ENCODE results near the gene GLYATL1.
A peak's percentile ranks its signal among the peaks of the same experiment; 100 is the strongest.

The GLYATL1 gene, protein sequence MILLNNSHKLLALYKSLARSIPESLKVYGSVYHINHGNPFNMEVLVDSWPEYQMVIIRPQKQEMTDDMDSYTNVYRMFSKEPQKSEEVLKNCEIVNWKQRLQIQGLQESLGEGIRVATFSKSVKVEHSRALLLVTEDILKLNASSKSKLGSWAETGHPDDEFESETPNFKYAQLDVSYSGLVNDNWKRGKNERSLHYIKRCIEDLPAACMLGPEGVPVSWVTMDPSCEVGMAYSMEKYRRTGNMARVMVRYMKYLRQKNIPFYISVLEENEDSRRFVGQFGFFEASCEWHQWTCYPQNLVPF

DNA sequence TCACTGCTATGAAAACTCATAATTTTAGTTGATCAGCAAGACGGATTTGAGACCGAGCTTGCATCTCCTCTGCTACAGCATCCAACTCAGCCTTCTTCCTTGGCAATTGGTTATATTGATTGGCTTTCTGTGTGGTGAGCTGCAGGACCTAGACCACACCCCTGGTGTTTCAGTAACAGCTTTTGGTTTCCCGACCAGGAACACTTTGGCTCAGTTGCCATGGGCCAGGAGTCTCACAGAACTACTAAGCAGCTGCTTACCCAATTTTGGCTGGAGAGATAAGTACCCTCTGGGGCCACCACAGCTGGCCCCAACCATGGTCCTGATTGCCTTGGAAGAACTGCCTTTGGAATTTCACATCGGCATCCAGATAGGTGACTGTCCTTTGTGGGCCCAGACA is at the start of gene GLYATL1:
Gene GLYATL1 (plus strand): TSS at position 212 of the 400 bp plus-strand sequence. CDS start 7,600 bp downstream, outside the sequence.
- DNase-seq, result no peak

DNA sequence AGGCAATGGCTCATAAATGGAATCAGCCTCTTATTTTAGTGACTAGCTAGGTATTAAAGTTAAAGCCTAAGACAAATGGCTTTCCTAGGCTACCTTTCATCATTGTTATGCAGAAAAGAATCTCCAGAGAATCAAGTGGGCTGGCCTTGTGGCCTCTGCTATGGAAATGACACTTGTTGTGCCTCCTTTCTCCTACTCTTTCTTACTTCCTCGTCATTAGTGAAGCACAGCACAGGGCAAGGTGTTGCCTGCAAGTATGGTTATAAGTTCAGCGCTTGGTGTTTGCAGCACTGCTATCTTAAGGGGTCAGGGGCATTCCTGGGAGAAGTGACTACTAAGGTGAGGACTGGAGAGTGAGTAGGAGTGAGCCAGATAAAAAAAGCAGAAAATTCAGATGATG is 45.4 kb upstream of the GLYATL1 start:
- no peak for DNase-seq

DNA sequence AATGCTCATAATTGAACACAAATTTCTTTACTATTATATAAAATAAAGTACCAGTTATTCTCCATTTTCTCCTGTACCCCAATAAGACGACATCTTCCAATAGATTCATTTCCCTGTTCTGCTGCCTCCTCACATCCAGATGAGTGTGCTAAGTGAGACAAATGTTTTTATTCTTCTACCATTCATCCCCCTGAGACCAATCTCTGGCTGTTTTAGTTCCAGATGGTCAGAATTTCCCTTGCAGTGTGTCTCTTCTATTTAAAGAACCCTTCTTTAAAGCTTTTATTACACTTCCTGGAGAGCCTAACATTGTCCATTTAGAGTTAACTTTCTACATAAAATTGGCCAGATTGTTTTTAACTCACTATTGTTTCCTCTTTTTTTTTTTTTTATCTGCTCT is 41.2 kb upstream of the GLYATL1 start:
- DNase-seq, result no peak

DNA sequence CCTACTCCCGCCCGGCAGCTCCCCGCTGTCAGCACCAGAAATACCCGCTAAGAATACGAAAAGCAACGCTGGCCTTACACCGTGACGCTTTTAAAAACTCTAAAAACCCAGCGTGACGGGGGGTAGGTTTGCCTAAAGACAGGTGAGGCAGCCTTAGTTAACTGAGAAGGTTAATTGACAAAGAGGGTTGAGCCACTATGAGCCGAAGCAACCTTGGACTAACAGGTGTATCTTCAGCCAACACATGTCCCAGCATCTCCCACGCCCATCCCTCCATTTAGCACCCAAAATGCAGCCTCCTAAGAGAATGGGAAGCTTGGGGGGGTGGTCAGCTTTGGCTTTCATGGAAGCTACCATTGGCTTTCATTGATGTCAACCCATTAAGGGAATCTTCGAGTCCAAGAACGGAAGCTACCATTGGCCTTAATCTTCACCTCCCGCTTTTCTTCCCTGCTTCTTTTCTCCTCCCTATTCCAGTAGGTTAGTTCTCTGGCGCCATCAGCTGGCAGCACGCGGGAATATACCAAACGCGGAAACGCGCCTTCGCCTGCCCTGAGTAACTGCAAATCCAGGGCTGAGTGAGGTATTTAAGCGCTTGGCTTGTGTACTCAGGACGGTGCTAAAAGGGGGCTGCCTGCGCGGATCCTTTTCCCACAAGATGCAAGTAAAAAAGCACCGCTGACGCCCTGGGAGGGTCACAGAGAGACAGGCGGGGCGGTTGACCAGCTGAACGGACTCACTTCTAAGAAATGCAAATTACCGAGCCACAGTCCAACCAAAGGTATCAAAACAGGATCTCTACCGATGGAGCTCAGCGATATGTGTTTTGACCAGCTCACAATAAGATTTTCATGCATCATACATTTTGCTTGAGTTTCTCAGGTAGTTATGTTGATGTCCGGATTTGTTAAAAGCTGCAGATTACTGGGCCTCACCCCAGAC is 38.5 kb upstream of the GLYATL1 start:
- no peak for DNase-seq

DNA sequence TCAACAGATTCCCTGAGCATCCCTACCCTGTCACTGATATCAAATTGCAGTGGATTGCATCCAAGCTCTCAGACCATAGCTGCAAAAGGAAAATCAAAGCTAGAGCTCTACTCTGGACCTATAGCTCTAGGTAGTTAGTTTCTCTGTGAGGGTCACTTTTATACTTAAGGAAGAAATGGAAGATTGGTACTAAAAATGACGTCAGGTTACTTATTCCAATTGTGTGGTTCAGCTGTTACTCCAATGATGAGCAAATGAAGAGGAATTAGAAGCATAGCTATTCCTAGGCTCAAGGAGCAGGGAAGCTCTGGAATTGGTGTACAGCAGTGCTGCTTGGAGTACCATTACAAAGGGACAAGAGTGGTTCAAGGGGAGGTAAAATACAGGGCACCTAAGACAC is 36.4 kb upstream of the GLYATL1 start:
- no peak for DNase-seq

DNA sequence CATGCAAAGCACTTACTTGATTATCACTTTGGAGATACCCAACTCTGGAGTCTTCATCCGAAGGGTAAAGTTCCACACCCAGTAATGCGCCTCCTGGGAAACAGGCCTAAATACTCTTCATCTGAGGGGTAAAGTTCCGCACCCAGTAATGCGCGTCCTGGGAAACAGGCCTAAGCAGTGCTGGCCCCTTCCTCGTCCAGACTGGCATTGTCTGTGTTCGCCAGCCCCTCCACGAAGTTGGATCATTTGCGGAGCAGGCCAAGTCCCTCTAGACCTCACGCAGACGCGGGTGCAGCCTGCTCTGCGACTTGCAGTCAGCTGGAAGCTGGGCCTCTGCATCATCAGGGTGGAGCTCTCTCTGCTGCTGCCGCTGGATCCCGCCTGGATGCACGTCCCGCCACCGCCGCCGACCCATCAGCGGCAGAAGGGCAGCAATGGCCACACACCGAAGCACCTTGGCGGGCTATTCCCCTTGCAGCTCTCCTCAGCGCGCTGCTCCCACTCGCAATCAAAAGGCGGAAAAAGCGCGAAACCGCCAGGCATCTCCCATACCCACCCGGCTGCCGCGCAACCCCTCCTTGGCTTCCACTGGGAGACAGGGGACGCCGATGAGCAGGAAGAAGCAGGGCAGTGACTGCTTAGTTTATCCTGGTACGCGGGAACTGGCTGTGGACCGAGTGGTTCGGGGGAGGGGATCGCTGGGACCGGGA is 34.1 kb upstream of the GLYATL1 start:
- no peak for DNase-seq

DNA sequence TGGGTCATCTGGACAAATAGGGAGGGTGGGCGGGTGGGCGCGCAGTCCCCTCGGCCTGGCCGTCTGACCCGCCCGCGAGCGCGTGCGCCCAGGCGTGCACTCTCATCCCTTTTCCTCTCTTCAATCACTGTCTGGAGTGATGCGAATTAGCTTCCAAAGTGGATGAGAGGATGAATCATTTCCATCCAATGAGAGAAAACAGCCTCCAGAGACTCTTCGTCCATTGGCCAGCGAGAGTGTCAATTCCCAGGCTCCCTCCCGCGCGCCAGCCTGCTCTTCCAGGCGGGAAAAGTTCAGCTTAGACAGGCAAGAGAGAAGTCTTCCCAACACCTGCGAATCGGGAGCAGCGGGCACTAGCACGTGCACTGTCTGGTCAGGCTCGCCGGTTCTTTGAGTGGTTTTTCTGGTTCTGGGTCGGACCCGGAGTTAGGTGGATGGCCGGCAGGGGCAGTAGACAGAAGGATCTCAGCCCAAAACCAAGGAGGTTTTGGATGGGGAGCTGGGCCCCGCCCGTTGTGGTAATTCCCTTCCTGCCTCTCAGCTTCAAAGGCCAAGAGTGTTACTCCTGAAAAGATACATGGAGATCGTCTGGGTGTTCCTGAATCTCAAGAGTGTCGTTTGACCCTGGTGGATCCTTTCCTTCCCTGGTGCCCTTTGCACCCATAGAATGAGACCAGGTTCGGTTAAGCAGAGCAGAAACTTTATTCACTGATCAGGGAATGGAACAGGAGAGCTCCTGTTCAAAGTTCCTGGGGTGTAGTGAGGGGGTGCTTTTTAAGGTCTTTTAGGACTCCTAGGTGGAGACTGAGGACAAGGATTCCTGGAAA is 33.4 kb upstream of the GLYATL1 start:
- DNase-seq, result peak; percentile 12

DNA sequence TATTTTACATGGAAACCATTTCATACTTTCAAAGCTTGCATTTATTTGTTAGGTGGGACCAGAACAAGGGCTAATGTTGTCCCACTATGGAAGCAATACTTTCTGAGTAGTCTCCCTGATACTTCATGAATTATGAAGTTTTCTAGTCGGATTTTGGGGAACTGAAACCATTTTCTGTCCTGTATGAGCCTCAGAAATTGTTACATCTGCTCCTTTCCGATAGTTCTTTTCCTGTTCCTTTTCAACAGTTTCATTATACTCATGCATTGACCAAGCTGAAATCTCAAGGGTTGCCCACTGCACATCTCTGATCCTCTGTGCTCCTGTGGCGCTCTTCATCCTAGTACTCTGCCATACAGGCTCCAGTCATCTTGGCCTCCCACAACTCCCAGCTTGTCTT is 31.5 kb upstream of the GLYATL1 start:
- no peak for DNase-seq

DNA sequence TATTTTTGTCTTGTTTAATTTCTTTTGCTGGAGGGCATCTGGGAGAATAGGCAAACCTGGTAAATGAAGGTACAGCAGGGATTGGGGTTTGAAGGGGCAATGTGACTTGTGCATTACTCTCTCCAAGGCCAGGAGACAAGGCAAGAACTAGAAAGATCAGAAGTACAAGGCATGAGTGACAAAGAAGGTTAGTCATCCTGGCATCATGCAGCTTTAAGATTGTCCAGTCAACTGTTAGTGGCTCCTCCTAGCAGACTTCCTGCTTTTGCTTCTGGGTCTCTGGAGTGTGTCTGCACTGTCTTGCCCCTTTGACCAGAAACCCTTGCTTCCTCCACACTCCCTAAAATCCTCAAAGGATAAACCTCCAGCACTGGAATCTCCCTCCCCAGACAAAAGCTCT is 27.2 kb upstream of the GLYATL1 start:
- DNase-seq, result no peak

DNA sequence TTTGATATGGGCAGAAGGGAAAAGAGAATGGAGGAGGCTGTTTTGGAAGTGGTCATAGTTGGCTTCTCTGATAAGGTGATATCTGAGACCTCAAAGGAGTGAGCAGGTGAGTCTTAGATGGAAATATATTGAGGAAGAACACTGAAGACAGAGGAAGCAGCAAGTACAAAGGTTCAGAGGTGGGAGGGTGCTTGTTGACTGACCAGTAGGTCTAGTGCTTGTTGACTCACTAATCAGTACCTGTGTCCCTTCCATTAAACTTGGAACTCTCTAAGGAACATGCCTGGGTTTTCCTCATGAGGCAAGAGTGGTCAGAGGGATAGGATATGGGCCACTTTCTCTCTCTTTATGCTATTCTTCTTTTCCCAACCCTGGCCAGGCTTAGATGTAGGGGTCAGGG is 25.6 kb upstream of the GLYATL1 start:
- DNase-seq, result no peak

DNA sequence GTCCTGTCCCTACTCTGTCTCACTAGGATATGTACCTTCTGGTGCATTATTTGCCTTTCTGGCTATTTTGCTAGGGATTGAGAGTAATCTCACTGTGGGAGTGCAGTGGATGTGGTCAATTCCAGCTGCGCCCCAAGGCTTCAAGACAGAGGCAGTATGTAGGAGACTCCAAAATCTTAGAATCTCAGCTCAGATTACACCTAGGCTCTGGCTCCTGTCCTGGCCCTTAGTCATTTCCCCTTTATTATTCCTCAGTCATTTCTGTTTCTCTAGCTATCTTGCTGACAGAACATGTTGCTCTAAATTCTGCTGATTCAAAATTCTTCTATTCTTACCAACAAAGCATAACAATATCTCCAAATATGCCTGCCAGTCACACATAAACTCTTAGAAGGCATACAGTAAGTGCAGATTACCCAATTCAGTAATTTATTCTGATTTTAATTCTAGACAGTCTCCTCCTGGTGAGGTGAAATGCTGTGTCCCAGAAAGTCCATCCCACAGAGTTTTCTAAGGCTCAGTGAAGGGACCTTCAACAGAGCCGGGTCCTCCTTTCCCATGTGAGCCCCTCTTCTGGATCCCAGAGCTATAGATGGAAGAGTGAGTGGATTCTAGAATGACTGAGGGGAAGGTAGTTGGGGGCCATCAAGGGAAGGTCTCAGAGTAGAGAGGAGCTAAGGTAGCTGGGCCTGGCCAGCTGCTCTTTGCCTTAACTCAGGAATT is 24.3 kb upstream of the GLYATL1 start:
- no peak for DNase-seq

DNA sequence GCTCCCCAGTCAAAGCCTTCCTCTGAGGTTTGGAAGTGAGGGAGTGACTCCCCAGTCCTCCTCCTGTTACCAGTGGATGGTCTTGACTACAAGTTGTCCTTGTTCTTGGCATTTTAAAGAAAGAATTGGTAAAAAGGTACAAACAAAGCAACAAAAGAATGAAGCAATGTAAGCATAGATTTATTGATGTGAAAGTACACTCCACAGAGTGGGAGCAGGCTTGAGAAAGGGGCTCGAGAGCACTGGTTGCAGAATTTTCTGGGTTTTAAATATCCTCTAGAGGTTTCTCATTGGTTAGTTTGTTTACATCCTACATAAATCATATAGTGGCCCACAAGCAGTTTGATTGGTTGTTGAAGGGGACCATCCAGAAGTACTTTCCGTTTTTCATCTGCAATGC is 22.7 kb upstream of the GLYATL1 start:
- DNase-seq, result no peak

DNA sequence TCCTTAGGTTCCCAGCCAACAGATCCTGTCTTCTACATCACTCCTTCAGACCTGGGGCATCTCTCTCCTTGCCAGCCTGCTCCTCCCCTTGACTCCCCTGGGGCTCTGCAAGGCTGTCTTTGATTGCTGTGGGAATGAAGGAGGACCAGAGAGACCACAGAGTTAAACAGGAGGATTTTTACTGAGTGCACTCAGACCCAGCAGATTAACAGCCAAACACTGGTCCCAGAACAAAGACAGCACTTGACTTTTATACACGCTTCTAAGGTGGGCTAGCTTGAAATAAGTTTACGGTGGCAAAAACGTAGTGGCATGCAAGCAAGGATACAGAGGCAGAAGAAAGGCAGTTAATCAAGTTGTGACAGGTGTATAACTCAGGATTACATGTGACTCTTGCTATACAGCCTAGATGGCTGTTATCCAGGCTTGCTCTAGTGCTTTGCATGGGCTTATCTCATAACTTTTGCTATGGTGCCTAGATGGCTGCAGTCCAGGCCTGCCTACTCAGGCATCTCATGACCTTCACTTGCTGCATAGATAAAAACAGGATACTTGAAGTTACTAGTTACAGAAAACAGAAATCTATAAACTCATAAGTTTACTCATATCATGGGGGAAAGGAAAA is 22.0 kb upstream of the GLYATL1 start:
- DNase-seq, result no peak

DNA sequence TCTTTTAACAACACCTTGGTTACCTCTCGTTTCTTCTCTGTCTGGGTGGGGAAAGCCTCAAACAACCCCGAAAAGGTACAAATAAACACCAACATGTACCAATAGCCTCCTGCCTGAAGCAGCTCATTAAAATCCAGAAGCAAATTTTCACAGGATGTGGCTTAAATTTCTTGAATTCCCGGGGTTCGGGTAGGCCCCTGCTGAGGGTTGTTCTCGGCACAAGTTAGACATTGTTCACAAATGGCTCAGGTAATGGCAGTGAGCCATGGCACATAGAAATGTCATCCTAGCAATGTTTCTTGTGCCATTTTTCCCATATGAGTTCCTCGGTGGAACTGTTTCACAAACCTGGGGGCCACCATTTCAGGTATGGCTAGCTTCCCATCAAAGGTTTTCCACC is 19.7 kb upstream of the GLYATL1 start:
- DNase-seq, result no peak

DNA sequence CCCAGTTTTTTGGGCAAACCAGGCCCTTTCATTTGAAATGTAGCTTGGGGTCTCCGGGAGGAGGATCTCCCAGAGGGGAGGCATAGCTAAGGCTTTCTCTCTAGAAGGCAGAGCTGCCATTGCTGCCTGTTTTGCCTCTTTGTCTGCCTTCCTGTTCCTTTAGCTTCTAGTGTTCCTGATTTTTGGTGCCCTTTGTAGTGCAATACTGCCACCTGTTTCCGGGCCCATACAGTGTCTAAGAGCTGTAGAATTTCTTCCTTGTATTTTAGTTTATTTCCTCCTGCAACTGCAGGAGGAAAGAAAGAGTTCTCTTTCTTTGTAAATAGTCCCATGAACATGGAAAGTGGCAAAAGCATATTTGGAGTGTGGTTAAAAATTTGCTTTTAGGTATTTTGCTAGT is 19.3 kb upstream of the GLYATL1 start:
- DNase-seq, result no peak

DNA sequence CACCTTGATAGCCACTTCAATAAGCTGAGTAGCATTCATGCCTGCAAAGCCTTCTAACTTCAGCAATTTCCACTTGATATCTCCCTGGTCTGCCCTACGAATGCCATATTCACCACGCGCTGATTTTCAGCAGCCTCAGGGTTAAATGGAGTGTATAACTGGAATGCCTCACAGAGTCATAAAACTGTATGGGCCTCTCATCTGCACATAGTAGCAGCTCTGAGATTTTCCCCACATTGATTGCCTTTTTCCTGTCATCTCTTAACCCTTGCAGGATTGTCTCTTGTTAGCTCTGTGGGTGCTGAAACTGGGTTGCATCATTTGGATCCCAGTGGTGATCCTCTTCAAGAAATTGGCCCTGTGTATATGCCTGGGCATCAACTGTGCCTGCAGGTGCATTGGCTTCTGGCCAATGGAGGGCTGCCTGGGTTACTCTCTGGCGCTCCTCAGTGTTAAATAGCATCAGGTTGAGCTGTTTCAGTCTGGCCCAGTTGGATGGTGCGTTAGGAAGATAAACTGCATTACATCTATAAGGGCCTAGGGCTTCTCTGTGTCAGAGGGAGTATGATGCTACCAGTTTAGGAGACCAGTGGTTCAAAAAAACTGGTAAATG is 17.4 kb upstream of the GLYATL1 start:
- peak; percentile 44 for DNase-seq

DNA sequence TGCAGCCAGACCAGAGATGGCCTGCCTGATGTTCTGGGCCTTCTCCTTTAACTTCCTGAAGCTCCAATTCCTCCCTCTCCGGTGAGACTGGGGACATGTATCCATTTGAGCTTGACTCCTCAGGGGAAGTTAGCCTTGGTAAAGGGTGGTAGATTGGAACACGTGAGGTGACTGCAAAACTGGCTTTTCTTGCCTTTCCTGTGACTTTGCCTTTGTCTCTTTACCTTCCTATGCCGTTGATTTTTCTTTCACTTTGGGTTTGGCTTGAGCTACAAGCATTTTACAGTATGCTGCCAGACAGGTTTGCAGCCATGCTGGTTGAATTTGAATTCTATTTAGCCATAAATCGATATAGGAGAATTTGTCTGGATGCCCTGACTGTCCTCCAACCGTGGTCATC is 16.8 kb upstream of the GLYATL1 start:
- DNase-seq, result peak; percentile 24

DNA sequence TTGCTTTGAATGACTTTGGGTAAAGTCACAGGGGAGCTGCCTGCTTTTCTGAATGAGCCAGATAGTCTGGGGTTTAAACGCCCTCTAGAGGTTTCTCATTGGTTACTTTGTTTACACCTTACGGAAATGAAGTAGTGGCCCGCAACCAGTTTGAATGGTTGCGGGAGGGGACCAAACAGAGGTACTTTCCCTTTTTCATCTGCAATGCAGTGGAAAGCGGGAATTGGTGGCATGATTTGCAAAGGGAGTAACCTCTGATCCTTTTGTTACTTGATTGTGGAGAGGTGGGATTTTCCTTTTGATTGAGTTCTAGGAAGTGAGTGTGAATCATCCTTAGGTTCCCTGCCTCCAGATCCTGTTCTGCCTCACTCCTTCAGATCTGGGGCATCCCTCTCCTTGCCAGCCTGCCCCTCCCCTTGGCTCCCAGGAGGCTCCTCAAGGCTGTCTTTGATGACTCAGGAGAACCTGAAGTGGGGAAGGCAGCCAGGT is 15.9 kb upstream of the GLYATL1 start:
- DNase-seq, result no peak

DNA sequence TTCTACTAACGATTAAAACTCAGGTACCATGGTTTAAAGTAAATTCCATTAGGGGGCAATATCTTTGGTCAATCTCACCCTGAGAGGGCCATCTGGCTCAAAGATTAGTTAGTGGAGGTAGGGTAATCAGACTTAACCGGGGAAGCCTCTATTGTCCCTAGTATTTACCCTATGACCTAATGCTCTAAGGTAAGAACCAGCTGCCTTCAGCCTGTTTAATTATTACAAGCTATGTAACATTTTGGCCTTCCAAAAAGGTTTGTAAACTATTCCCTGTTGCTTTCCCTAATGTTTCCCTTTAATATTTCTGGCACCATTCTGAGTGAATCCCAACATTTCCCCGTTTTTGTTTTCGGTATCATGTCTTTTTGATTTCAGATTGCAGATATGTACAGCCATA is 15.1 kb upstream of the GLYATL1 start:
- peak; percentile 30 for DNase-seq

DNA sequence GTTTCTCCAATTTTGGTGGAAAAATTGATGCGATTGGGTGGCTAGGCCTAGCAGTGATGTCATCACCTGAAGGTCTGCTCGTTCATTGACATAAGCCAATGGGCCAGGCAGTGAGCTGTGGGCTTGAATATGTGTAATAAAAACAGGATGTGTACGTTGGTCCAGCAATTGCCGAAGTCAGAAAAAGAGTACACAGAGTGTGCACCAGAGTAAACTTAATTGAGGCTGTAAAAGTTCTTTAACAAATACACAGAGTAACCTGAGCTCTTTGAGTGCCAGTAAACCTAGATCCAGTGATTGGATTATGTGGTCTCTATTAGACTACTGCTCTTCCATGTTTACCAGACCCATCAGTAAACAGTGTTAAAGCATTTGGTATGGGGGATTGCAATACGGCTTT is 13.0 kb upstream of the GLYATL1 start:
- peak; percentile 70 for DNase-seq

DNA sequence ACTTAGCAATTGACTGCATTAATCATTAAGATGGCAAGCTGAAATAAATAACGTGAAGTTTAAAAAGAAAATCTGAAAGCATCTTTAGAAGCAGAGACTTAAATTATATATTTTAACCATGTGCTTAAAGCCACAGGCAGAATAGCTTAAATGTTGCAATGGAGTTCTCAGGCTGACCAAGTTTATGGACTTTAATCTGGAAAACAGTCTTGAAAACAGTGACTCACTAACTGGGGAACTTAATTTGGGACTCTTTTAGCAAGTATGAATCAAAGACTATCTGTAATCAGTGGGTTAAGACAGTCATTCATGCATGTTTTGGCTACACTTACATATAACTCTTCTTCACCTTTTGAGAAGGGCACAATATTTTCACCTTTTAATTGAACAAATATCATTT is 12.6 kb upstream of the GLYATL1 start:
- DNase-seq, result no peak

Data from NCI-H2029 treated with DMSO at 0.1 percent for 48 hours (cell line).